H9 (cell line): ENCODE results near the gene VDAC2. TPM values are rescaled to one million over a fixed set of nuclear protein-coding genes. Genes with fewer than 3 reads are reported as not detected.

Source experiments
- DNase-seq: peaks from one replicate; pipeline ENCODE4 v3.0.0-alpha.2; 2017
- H2AFZ ChIP-seq: one replicate; pipeline ENCODE4 v1.6.1; 2013; ENCODE audit warnings: mild to moderate bottlenecking, low read length, control low read depth, moderate library complexity
- H2AK5ac ChIP-seq: 2 replicates; pipeline ENCODE4 v1.6.1; 2013; ENCODE audit warnings: low read length, control low read depth, mixed read lengths; ENCODE audit not compliant: insufficient read length
- H2BK120ac ChIP-seq: one replicate; pipeline ENCODE4 v1.6.1; 2013; ENCODE audit warnings: low read depth, mild to moderate bottlenecking, low read length, control low read depth, inconsistent platforms; ENCODE audit not compliant: poor library complexity, severe bottlenecking
- H2BK12ac ChIP-seq: 2 replicates; pipeline ENCODE4 v1.6.1; 2013; ENCODE audit warnings: low read length, control low read depth, mixed read lengths, low read depth; ENCODE audit not compliant: insufficient read length
- H2BK15ac ChIP-seq: 2 replicates; pipeline ENCODE4 v1.6.1; 2013; ENCODE audit warnings: low read depth, low read length, control low read depth
- H2BK20ac ChIP-seq: one replicate; pipeline ENCODE4 v1.6.1; 2013; ENCODE audit warnings: low read depth, mild to moderate bottlenecking, low read length, control low read depth, inconsistent platforms; ENCODE audit not compliant: poor library complexity, severe bottlenecking
- H2BK5ac ChIP-seq: 2 replicates; pipeline ENCODE4 v1.6.1; 2013; ENCODE audit warnings: low read length, control low read depth, mixed read lengths; ENCODE audit not compliant: insufficient read length
- H3K14ac ChIP-seq: 2 replicates; pipeline ENCODE4 v1.6.1; 2013; ENCODE audit warnings: low read length, control low read depth; ENCODE audit not compliant: insufficient read depth
- H3K18ac ChIP-seq: 2 replicates; pipeline ENCODE4 v1.6.1; 2013; ENCODE audit warnings: low read depth, mild to moderate bottlenecking, mixed read lengths, low read length, control low read depth; ENCODE audit not compliant: insufficient read length
- H3K23ac ChIP-seq: 2 replicates; pipeline ENCODE4 v1.6.1; 2013; ENCODE audit warnings: low read length, control low read depth, mixed read lengths, low read depth; ENCODE audit not compliant: insufficient read length
- H3K23me2 ChIP-seq: 2 replicates; pipeline ENCODE4 v1.6.1; 2013; ENCODE audit warnings: low read depth, mild to moderate bottlenecking, mixed read lengths, low read length, control low read depth; ENCODE audit not compliant: insufficient read length, poor library complexity, severe bottlenecking
- H3K27ac ChIP-seq: 2 replicates; pipeline ENCODE4 v1.5.1; 2013; ENCODE audit warnings: low read length, control low read depth, mixed read lengths, low read depth; ENCODE audit not compliant: insufficient read length
- H3K27me3 ChIP-seq: 2 replicates; pipeline ENCODE4 v1.6.1; 2013; ENCODE audit warnings: low read length, control low read depth, inconsistent platforms; ENCODE audit not compliant: insufficient read depth
- H3K4ac ChIP-seq: 2 replicates; pipeline ENCODE4 v1.6.1; 2013; ENCODE audit warnings: low read depth, mild to moderate bottlenecking, control low read depth, inconsistent platforms, low read length, moderate library complexity
- H3K4me1 ChIP-seq: 2 replicates; pipeline ENCODE4 v1.6.1; 2013; ENCODE audit warnings: low read length, control low read depth, inconsistent platforms; ENCODE audit not compliant: insufficient read depth
- H3K4me2 ChIP-seq: 2 replicates; pipeline ENCODE4 v1.6.1; 2013; ENCODE audit warnings: low read length, control low read depth, mixed read lengths; ENCODE audit not compliant: insufficient read length, insufficient read depth
- H3K56ac ChIP-seq: 2 replicates; pipeline ENCODE4 v1.6.1; 2013; ENCODE audit warnings: low read depth, mild to moderate bottlenecking, mixed read lengths, low read length, control low read depth; ENCODE audit not compliant: insufficient read length
- H3K79me1 ChIP-seq: 2 replicates; pipeline ENCODE4 v1.6.1; 2013; ENCODE audit warnings: low read depth, mild to moderate bottlenecking, moderate library complexity, low read length, control low read depth, inconsistent platforms; ENCODE audit not compliant: insufficient read depth, poor library complexity, severe bottlenecking
- H3K79me2 ChIP-seq: 2 replicates; pipeline ENCODE4 v1.6.1; 2013; ENCODE audit warnings: low read length, control low read depth, inconsistent platforms; ENCODE audit not compliant: insufficient read depth
- H3K9ac ChIP-seq: 2 replicates; pipeline ENCODE4 v1.6.1; 2013; ENCODE audit warnings: low read length, control low read depth, mixed read lengths; ENCODE audit not compliant: insufficient read length; ENCODE audit errors: extremely low read depth
- H3K9me3 ChIP-seq: one replicate; pipeline ENCODE4 v1.6.1; 2013; ENCODE audit warnings: low read depth, low read length, inconsistent platforms; ENCODE audit not compliant: control insufficient read depth
- H3T11ph ChIP-seq: one replicate; pipeline ENCODE4 v1.6.1; 2013; ENCODE audit warnings: mild to moderate bottlenecking, low read length, control low read depth, inconsistent platforms
- H4K20me1 ChIP-seq: one replicate; pipeline ENCODE4 v1.6.1; 2013; ENCODE audit not compliant: control insufficient read depth, insufficient read length, insufficient read depth
- H4K5ac ChIP-seq: 2 replicates; pipeline ENCODE4 v1.6.1; 2013; ENCODE audit warnings: low read depth, mild to moderate bottlenecking, mixed read lengths, low read length, control low read depth; ENCODE audit not compliant: insufficient read length
- H4K8ac ChIP-seq: replicated peaks from 2 replicates; pipeline ENCODE4 v1.6.1; 2013; ENCODE audit warnings: low read length, control low read depth, mixed read lengths, low read depth; ENCODE audit not compliant: insufficient read length
- H4K91ac ChIP-seq: 2 replicates; pipeline ENCODE4 v1.6.1; 2013; ENCODE audit warnings: low read depth, mild to moderate bottlenecking, moderate library complexity, mixed read lengths, low read length, control low read depth; ENCODE audit not compliant: insufficient read length
- H3K27ac Mint-ChIP-seq, 3 experiments: 2 replicates in 2 of 3; 3 replicates in 1 of 3; pipeline ENCODE4 v1.8.0; 2020 to 2021; ENCODE audit warnings: mixed read lengths in 3 of 3, mild to moderate bottlenecking in 1 of 3, moderate library complexity in 1 of 3
- H3K27me3 Mint-ChIP-seq: 2 replicates; pipeline ENCODE4 v1.8.0; 2021; ENCODE audit warnings: low read depth, mild to moderate bottlenecking, moderate library complexity, mixed read lengths
- H3K36me3 Mint-ChIP-seq, 3 experiments: 2 replicates in 2 of 3; 3 replicates in 1 of 3; pipeline ENCODE4 v1.8.0; 2020 to 2021; ENCODE audit warnings: low read depth in 3 of 3, mixed read lengths in 3 of 3; ENCODE audit not compliant: insufficient read depth in 1 of 3
- H3K4me1 Mint-ChIP-seq, 2 experiments: 2 replicates each; pipeline ENCODE4 v1.8.0; 2020; ENCODE audit warnings: mixed read lengths in 2 of 2
- H3K4me3 Mint-ChIP-seq, 2 experiments: 2 replicates in 1 of 2; 3 replicates in 1 of 2; pipeline ENCODE4 v1.8.0; 2020 to 2021; ENCODE audit warnings: mild to moderate bottlenecking in 2 of 2, mixed read lengths in 2 of 2, moderate library complexity in 1 of 2
- H3K9me3 Mint-ChIP-seq, 2 experiments: 2 replicates in 1 of 2; 3 replicates in 1 of 2; pipeline ENCODE4 v1.8.0; 2020; ENCODE audit warnings: mild to moderate bottlenecking in 2 of 2, mixed read lengths in 2 of 2, moderate library complexity in 1 of 2
- WGBS: extraction: QIAGEN DNeasy Blood & Tissue Kit; methylation state at CpG from one replicate; pipeline ENCODE4 v1.1.7; 2013; ENCODE audit warnings: missing lambda C conversion rate, low lambda C conversion rate, mixed read lengths; ENCODE audit not compliant: insufficient read length; ENCODE audit errors: extremely low coverage; 5-methylcytosine and 5-hydroxymethylcytosine counted together
- total RNA-seq: library from RNA; stranded (reverse); gene quantifications from 2 replicates; pipeline ENCODE4 v1.2.1, GENCODE V29; 2021
- TF ChIP-seq, protein P1 (sequence below): fragments of 200-600 bp; sonication (generic); conservative IDR thresholded peaks from 3 replicates; pipeline ENCODE4 v1.8.0; 2021; ENCODE audit warnings: antibody characterized with exemption, mild to moderate bottlenecking

Gene VDAC2
- total RNA-seq, 1 experiment from 2014 or later, result 271 TPM

DNA sequence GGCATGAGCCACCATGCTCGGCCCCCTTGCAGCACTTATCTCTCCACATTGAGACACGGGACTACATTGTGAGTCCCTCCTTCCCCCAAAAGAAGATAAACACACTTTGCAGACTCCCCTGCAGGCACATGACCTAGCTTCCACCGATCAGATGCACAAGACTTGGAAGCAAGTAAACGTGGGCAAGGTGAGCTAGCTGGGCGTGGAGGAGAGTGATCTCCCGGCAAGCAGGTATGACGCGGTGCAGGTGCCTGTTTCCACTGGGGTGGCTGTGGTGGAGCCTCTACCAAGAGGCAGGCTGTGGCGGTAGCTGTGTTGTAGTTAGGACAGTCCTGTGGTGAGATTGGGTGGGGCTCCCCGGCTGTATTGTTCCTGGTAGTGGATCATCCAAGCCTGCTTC, 32.8 kb downstream of the VDAC2 start:
- no peaks in the 10 kb centered on the region for H4K20me1 ChIP-seq
- no peaks in the 10 kb centered on the region for H3K27me3 ChIP-seq
- peaks cover 9 to 16% of the 10 kb centered on the region in 2 experiments for H3K4me1 Mint-ChIP-seq
- no peak overlapping the region for H3T11ph ChIP-seq
- H3K4me3 Mint-ChIP-seq, result no peak overlapping the region
- no peak overlapping the region for H4K5ac ChIP-seq
- TF ChIP-seq, protein P1, sequence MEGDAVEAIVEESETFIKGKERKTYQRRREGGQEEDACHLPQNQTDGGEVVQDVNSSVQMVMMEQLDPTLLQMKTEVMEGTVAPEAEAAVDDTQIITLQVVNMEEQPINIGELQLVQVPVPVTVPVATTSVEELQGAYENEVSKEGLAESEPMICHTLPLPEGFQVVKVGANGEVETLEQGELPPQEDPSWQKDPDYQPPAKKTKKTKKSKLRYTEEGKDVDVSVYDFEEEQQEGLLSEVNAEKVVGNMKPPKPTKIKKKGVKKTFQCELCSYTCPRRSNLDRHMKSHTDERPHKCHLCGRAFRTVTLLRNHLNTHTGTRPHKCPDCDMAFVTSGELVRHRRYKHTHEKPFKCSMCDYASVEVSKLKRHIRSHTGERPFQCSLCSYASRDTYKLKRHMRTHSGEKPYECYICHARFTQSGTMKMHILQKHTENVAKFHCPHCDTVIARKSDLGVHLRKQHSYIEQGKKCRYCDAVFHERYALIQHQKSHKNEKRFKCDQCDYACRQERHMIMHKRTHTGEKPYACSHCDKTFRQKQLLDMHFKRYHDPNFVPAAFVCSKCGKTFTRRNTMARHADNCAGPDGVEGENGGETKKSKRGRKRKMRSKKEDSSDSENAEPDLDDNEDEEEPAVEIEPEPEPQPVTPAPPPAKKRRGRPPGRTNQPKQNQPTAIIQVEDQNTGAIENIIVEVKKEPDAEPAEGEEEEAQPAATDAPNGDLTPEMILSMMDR, result no peak
- no peak overlapping the region for H3K27ac ChIP-seq
- no peak overlapping the region for H2BK15ac ChIP-seq
- H3K79me2 ChIP-seq, result no peaks in the 10 kb centered on the region
- no peak overlapping the region for H2BK5ac ChIP-seq
- no peaks in the 10 kb centered on the region for H3K9me3 ChIP-seq
- H2BK120ac ChIP-seq, result no peak overlapping the region
- H3K23me2 ChIP-seq, result no peaks in the 10 kb centered on the region
- no peaks in the 10 kb centered on the region for H3K9me3 Mint-ChIP-seq
- H3K14ac ChIP-seq, result no peak overlapping the region
- WGBS, result no CpG with 5 or more reads among the region's 10 CpGs
- peaks cover 4% of the 10 kb centered on the region for H3K27me3 Mint-ChIP-seq
- no peak overlapping the region for H4K8ac ChIP-seq
- no peak overlapping the region for H4K91ac ChIP-seq
- no peak overlapping the region for H3K56ac ChIP-seq
- H3K4me2 ChIP-seq, result no peak overlapping the region
- no peak overlapping the region for H3K4ac ChIP-seq
- H2AFZ ChIP-seq, result no peak overlapping the region
- H3K36me3 Mint-ChIP-seq, result no peaks in the 10 kb centered on the region
- H2BK12ac ChIP-seq, result no peak overlapping the region
- H2AK5ac ChIP-seq, result no peak overlapping the region
- no peak overlapping the region for H2BK20ac ChIP-seq
- no peaks in the 10 kb centered on the region for H3K79me1 ChIP-seq
- H3K23ac ChIP-seq, result no peak overlapping the region
- H3K9ac ChIP-seq, result no peak overlapping the region
- no peaks in the 10 kb centered on the region; the same call in 1 of the 2 replicates for H3K4me1 ChIP-seq
- no peak overlapping the region for H3K18ac ChIP-seq
- no peak for DNase-seq
- no peak overlapping the region for H3K27ac Mint-ChIP-seq
